GM12875 (cell line): ENCODE measurements around the gene IL22RA1.

Source experiments
- H3K4me3 ChIP-seq: one replicate; pipeline ENCODE4 v1.5.1; 2011; ENCODE audit warnings: low read depth, low read length, control low read depth
- TF ChIP-seq, protein P1 (sequence below): IDR thresholded peaks from 2 replicates; pipeline ENCODE4 v1.5.1; 2011; ENCODE audit warnings: low read depth, mild to moderate bottlenecking, control low read depth, inconsistent platforms, low read length, moderate library complexity, borderline replicate concordance; ENCODE audit not compliant: insufficient read depth

The IL22RA1 gene

DNA sequence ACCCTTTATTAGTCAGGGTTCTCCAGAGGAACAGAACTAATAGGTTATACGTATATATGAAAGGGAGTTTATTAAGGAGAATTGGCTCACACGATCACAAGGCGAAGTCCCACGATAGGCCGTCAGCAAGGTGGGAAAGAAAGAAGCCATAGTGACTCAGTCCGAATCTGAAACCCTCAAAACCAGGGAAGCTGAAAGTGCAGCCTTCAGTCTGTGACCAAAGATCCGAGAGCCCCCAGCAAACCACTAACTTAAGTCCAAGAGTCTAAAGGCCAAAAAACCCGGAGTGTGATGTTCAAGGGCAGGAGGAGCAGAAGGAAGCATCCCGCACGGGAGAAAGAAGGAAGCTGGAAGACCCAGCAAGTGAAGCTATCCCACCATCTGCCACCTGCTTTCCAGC, 34.2 kb upstream of the IL22RA1 start:
- TF ChIP-seq, protein P1, sequence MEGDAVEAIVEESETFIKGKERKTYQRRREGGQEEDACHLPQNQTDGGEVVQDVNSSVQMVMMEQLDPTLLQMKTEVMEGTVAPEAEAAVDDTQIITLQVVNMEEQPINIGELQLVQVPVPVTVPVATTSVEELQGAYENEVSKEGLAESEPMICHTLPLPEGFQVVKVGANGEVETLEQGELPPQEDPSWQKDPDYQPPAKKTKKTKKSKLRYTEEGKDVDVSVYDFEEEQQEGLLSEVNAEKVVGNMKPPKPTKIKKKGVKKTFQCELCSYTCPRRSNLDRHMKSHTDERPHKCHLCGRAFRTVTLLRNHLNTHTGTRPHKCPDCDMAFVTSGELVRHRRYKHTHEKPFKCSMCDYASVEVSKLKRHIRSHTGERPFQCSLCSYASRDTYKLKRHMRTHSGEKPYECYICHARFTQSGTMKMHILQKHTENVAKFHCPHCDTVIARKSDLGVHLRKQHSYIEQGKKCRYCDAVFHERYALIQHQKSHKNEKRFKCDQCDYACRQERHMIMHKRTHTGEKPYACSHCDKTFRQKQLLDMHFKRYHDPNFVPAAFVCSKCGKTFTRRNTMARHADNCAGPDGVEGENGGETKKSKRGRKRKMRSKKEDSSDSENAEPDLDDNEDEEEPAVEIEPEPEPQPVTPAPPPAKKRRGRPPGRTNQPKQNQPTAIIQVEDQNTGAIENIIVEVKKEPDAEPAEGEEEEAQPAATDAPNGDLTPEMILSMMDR = no peak
- H3K4me3 ChIP-seq = no peak overlapping the region

DNA sequence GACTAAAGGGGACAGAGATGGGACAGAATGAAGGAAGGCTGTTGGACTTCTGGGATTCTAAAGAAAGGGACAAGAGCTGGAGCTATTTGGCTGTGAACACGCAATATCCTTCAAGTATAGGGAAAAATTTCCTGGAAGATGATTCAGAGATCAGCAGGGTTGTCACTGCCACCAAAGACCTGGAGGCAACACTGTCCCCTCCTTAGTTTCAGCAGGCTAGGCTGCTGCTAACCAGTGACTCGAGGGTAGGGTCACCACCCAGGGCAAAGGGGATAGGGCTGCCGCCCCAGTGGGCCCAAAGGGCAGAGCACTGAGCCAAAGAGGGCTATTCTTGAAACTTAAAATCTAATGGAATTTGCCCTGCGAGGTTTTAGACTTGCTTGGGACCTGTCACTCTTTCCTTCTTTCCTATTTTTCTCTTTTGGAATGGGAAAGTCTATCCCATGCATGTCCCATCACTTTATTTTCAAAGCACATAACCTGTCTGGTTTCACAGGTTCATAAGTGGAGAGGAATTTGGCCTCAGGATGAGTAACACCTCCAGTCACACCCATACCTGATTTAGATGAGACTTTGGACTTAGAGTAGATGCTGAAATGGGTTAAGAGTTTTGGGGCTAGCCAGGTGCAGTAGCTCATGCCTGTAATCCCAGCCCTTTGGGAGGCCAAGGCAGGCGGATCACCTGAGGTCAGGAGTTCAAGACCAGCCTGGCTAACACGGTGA, 32.3 kb upstream of the IL22RA1 start:
- H3K4me3 ChIP-seq = no peak overlapping the region
- TF ChIP-seq, protein P1 = no peak

DNA sequence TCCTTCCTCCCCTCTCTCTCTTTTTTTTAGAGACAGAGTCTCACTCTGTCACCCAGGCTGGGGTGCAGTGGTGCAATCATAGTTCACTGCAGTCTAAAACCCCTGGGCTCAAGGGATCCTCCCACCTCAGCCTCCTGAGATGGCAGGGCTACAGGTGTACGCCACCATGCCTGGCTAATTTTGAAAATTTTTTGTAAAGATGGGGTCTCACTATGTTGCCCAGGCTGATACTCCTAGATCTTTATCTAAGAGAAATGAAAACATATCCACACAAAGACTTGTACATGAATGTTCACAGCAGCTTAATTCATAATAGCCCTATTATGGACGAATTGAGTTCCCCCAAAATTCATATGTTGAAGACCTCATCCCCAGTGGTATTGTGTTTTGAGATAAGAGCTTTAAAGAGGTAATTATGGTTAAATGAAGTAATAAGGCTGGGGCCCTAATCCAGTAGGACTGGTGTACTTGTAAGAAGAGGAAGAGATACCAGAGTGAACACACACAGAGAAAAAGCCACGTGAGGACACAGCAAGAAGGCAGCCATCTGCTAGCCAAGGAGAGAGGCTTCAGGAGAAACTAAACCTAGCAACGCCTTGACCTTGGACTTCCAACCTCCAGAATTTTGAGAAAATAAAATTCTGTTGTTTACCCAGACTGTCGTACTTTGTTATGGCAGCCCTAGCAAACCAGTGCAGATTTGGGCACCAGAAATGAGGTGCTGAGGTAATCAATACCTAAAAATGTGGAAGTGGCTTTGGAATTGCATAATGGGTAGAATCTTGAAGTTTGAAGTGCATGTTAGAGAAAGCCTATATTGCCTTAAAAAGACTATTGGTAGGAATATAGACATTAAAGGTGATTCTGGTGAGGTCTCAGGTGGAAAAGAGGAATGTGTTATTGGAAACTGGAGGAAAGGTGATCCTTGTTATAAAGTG, 31.0 kb upstream of the IL22RA1 start:
- no peak overlapping the region for H3K4me3 ChIP-seq
- TF ChIP-seq, protein P1 = no peak

DNA sequence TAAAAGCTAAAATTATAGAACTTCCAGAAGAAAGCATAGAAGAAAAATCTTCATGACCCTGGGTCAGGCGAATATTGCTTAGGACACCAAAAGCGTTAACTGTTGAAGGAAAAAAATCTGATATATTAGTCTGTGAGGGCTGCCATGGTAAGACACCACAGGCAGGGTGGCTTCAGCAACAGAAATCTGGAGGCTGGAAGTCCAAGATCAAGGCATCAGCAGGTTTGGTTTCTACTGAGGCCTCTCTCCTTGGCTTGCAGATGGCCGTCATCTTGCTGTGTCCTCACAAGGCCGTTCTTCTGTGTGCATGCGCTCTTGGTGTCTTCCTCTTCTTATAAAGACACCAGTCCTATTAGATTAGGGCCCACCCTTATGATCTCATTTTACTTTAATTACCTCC, 29.7 kb upstream of the IL22RA1 start:
- H3K4me3 ChIP-seq = no peak overlapping the region
- TF ChIP-seq, protein P1 = no peak

DNA sequence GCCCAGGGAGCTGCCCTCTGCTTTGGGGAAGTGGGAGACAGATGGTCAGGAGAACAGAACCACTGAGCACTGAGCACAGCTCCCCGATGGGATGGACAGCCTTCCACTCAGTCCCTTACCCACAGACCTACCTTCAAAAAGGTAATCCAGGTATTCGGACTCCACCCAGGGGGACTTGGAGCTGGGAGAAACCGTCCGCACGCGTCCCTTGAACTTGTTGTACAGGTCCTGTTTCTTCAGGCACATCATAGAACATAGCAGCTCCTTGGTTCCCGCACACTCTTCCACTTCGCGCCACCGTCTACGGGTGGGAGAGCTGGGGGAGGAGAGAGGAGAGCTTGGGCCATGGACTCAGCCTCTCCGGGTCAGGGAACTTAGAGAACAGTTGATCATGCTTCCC, 26.3 kb upstream of the IL22RA1 start:
- H3K4me3 ChIP-seq = no peak overlapping the region
- TF ChIP-seq, protein P1 = no peak

DNA sequence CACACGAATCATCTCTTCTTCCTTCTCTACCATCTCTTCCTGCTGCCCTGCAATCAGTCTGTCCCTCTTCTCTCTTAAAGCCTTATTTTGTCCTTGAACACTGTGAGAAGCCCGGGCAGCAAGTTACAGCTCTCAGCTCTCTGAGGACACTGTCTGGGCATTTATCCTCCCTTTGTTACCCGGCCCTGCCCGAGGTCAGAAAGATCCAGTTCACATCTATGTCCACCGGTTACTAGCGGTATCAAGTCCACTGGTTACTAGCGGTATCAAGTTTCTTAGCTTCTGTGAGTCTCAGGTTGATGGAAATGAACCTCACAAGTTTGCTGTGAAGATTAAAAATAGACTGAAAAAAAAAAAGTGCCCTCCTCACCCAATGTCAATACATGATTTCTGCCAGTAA, 25.3 kb upstream of the IL22RA1 start:
- TF ChIP-seq, protein P1 = no peak

More for the DNA sequence above, 25.3 kb upstream of the IL22RA1 start:
- no peak overlapping the region for H3K4me3 ChIP-seq
